DOHH2 (cell line): Measurements from ENCODE around the gene WWOX.

Experiments used
- EZH2phosphoT487 ChIP-seq: fragments of 200-600 bp; sonication (generic); IDR thresholded peaks from 2 replicates; pipeline ENCODE4 v1.6.1; 2017; ENCODE audit warnings: borderline replicate concordance, mild to moderate bottlenecking, antibody characterized with exemption, low read length, moderate library complexity, mixed read lengths
- TF ChIP-seq, protein P1 (sequence below): fragments of 200-600 bp; sonication (generic); IDR thresholded peaks from one replicate; pipeline ENCODE4 v1.5.1; 2014; ENCODE audit warnings: antibody characterized with exemption, mild to moderate bottlenecking, low read depth, low read length; ENCODE audit not compliant: poor library complexity, severe bottlenecking

DNA sequence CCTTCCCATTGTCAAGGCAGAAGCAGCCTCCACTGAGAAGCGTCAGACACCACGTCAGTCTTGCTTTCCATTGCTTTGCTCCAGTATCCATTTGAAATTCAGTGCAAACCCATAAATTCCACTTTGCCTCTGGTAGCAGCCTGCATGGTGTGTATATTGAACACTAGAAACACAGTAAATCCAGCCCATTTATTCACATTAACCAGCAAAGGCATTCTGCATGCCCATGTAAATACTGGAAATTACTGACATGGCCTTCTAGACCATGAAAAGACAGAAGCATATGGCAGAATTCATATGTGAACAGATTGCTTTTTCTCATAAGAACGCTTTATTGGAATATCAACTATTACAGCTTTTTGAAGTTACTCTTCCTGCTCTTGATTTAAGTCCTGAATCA, 595.0 kb downstream of the WWOX start:
- TF ChIP-seq, protein P1, sequence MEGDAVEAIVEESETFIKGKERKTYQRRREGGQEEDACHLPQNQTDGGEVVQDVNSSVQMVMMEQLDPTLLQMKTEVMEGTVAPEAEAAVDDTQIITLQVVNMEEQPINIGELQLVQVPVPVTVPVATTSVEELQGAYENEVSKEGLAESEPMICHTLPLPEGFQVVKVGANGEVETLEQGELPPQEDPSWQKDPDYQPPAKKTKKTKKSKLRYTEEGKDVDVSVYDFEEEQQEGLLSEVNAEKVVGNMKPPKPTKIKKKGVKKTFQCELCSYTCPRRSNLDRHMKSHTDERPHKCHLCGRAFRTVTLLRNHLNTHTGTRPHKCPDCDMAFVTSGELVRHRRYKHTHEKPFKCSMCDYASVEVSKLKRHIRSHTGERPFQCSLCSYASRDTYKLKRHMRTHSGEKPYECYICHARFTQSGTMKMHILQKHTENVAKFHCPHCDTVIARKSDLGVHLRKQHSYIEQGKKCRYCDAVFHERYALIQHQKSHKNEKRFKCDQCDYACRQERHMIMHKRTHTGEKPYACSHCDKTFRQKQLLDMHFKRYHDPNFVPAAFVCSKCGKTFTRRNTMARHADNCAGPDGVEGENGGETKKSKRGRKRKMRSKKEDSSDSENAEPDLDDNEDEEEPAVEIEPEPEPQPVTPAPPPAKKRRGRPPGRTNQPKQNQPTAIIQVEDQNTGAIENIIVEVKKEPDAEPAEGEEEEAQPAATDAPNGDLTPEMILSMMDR = no peak
- no peak for TF ChIP-seq EZH2phosphoT487
